ENCODE results near the gene PDE10A. TPM values are rescaled to one million over a fixed set of nuclear protein-coding genes. Genes with fewer than 3 reads are reported as not detected.

PDE10A gene
- total and polyA plus RNA-seq, 2 of the 8 experiments (the other 6 are each of a cell fraction or from before 2014, with no cell fraction given): 1.1 to 2.4 TPM

DNA sequence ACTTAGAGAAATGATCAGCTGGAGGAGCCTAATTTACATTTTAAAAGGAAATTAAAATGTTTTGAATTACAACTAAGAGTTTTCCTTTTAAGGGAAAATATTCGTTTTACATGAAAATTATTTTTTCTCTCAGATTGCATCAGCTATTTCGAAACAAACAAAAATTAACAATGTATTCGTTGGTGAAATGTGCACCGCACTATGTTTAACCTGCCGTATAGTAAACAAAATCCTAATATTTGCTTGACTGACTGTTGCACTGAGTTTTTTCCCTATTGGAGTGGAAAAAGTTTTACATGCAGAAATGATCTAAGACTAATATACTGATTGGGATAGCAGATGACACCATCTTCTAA is 5.7 kb downstream of the PDE10A start:
- H2AFZ ChIP-seq (ENCODE audit: low read length): no peak overlapping the region
- DNase-seq (ENCODE audit: low read depth in 1 of 2, low spot score in 2 of 2) (no peak), FAIRE-seq (no peak)
- H3K18ac ChIP-seq (ENCODE audit: extremely low read depth, low read length): no peak overlapping the region
- no peak overlapping the region for H4K91ac ChIP-seq (replicated peaks; ENCODE audit: insufficient read length, low read length)
- no peak overlapping the region for H2BK20ac ChIP-seq (ENCODE audit: low read length)
- H4K20me1 ChIP-seq (replicated peaks in 1 of 2; ENCODE audit: control insufficient read depth in 1 of 2, insufficient read depth in 2 of 2, low read length in 2 of 2): no peaks in the 10 kb centered on the region
- no peak overlapping the region for H2BK120ac ChIP-seq (replicated peaks; ENCODE audit: low read depth, low read length)
- no peak overlapping the region for H3K27ac ChIP-seq (ENCODE audit: low read depth, low read length)
- no peak overlapping the region for H3K14ac ChIP-seq (ENCODE audit: insufficient read length)
- H3K4ac ChIP-seq (replicated peaks; ENCODE audit: insufficient read length, low read depth, low read length): no peak overlapping the region
- no peak overlapping the region for H2AK5ac ChIP-seq (ENCODE audit: low read depth, low read length)
- POLR2A ChIA-PET (ENCODE audit: partially characterized antibody): no interaction called here
- no peak overlapping the region for H3K9ac ChIP-seq (replicated peaks in 1 of 4; ENCODE audit: extremely low read depth in 1 of 4, low read depth in 3 of 4, low read length in 3 of 4)
- 78% methylated on average over 5 of the region's 5 CpGs; no CpG with 5 or more reads in 1 of the 2 experiments for WGBS, 2 experiments (ENCODE audit: extremely low coverage in 1 of 2, insufficient coverage in 1 of 2, insufficient read length in 1 of 2, insufficient replicate concordance in 2 of 2, low coverage in 1 of 2, low lambda C conversion rate in 2 of 2, missing lambda C conversion rate in 1 of 2)
- no peak overlapping the region for H3K56ac ChIP-seq (replicated peaks; ENCODE audit: insufficient read length, low read depth, low read length)
- no peak overlapping the region for H3K4me3 ChIP-seq (ENCODE audit: extremely low read depth in 1 of 4, insufficient read depth in 2 of 4, low read depth in 3 of 4, low read length in 4 of 4)
- no peak overlapping the region for H4K5ac ChIP-seq (ENCODE audit: insufficient read length, low read depth, low read length)
- H3K9me3 ChIP-seq (ENCODE audit: insufficient read depth in 2 of 2, low read depth in 1 of 2, low read length in 1 of 2): no peaks in the 10 kb centered on the region
- H3K27me3 ChIP-seq (replicated peaks in 1 of 4; ENCODE audit: control insufficient read depth in 3 of 4, extremely low read depth in 1 of 4, insufficient read depth in 3 of 4, low read length in 3 of 4): peaks cover 28 to 38% (median 35%) of the 10 kb centered on the region in 4 experiments
- no peaks in the 10 kb centered on the region; a peak in 1 of 8 replicates for H3K36me3 ChIP-seq (ENCODE audit: control insufficient read depth in 2 of 4, insufficient read depth in 4 of 4, low read length in 3 of 4)
- CTCF ChIA-PET (ENCODE audit: partially characterized antibody): interaction anchor here (0.6 to 1.6 kb wide), 4 partner anchors 10 to 299 kb away, joined by 3 to 5 read pairs (median 4); no protein-coding TSS in a partner anchor
- H3K23me2 ChIP-seq (ENCODE audit: low read depth, low read length): peaks cover 10% of the 10 kb centered on the region; the same call in 1 of the 2 replicates
- no peak overlapping the region for H3K4me2 ChIP-seq (ENCODE audit: insufficient read depth in 1 of 2, low read depth in 2 of 2, low read length in 2 of 2)
- H4K8ac ChIP-seq (ENCODE audit: extremely low read depth, insufficient read depth, low read length): no peak overlapping the region
- no peak overlapping the region for H2BK12ac ChIP-seq (ENCODE audit: low read depth, low read length)
- no peak overlapping the region for H3K23ac ChIP-seq (ENCODE audit: insufficient read length)
- no peaks in the 10 kb centered on the region for H3K79me2 ChIP-seq (ENCODE audit: control insufficient read depth in 1 of 2, insufficient read depth in 2 of 2, low read length in 2 of 2)
- peaks cover 4 to 11% (median 8%) of the 10 kb centered on the region in 4 experiments for H3K4me1 ChIP-seq (replicated peaks in 1 of 4; ENCODE audit: control insufficient read depth in 3 of 4, insufficient read depth in 4 of 4, low read length in 3 of 4)
- H2BK5ac ChIP-seq (ENCODE audit: low read depth, low read length): no peak overlapping the region
- H2BK15ac ChIP-seq (ENCODE audit: low read length): no peak overlapping the region
- no peaks in the 10 kb centered on the region for H3K79me1 ChIP-seq (ENCODE audit: low read depth, low read length)
- TF ChIP-seq HDAC6 (IDR thresholded peaks at IDR 0.05; ENCODE audit: low read depth, low read length) (no peak), CREB1 (IDR thresholded peaks at IDR 0.05) (no peak), NRF1 (IDR thresholded peaks at IDR 0.05; ENCODE audit: low read depth, low read length) (no peak), BACH1 (IDR thresholded peaks at IDR 0.05; ENCODE audit: low read length) (no peak), PHF8 (conservative IDR thresholded peaks at IDR 0.05; ENCODE audit: low read depth, low read length) (no peak), TAF1 (IDR thresholded peaks at IDR 0.05; ENCODE audit: low read depth, low read length) (no peak), GABPA (IDR thresholded peaks at IDR 0.05; ENCODE audit: borderline replicate concordance, insufficient read depth, low read length) (no peak), BRCA1 (IDR thresholded peaks at IDR 0.05; ENCODE audit: low read depth, low read length) (no peak), YY1 (IDR thresholded peaks at IDR 0.05; ENCODE audit: low read depth, low read length) (no peak), SUZ12 (IDR thresholded peaks at IDR 0.05; ENCODE audit: low read length) (no peak), SIN3A (conservative IDR thresholded peaks at IDR 0.05 in 1 of 2, IDR thresholded peaks at IDR 0.05 in 1 of 2; ENCODE audit: low read depth in 1 of 2, low read length in 2 of 2) (no peak), SP4 (IDR thresholded peaks at IDR 0.05; ENCODE audit: low read length) (no peak), TEAD4 (IDR thresholded peaks at IDR 0.05; ENCODE audit: low read depth, low read length) (no peak), CBX8 (IDR thresholded peaks at IDR 0.05; ENCODE audit: borderline replicate concordance, low read depth, low read length) (no peak)
- TF ChIP-seq, protein P1, sequence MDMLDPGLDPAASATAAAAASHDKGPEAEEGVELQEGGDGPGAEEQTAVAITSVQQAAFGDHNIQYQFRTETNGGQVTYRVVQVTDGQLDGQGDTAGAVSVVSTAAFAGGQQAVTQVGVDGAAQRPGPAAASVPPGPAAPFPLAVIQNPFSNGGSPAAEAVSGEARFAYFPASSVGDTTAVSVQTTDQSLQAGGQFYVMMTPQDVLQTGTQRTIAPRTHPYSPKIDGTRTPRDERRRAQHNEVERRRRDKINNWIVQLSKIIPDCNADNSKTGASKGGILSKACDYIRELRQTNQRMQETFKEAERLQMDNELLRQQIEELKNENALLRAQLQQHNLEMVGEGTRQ (IDR thresholded peaks at IDR 0.05; ENCODE audit: low read length): no peak
